Measurements from ENCODE around the gene PLA2G3. TPM values are rescaled to one million over a fixed set of nuclear protein-coding genes. Genes with fewer than 3 reads are reported as not detected.
"Not testable (repeated sequence)": the region's sequence is repeated elsewhere in the genome, so short reads cannot be mapped to it uniquely, and the experiment has no call there.

Gene PLA2G3
- total RNA-seq, 1 donor from 2014 or later, result not detected

- peak; percentile 9 for ATAC-seq (ENCODE audit: poor library complexity)
- no peak for DNase-seq
- intact Hi-C loops (cut with DNase I), result loop anchor here (10.0 kb wide), 1 partner anchor 108 kb away; the partner anchor contains the start of gene LIMK2
Measured at GRCh38 chr22:31106731-31107177, 33.6 kb downstream of the PLA2G3 start.

- intact Hi-C loops (cut with DNase I), result loop anchor here (10.0 kb wide), 1 partner anchor 109 kb away; the partner anchor contains the start of gene LIMK2
- ATAC-seq (ENCODE audit: poor library complexity) (no peak), DNase-seq (no peak)
Measured at GRCh38 chr22:31106001-31106571, 34.2 kb downstream of the PLA2G3 start.

DNA sequence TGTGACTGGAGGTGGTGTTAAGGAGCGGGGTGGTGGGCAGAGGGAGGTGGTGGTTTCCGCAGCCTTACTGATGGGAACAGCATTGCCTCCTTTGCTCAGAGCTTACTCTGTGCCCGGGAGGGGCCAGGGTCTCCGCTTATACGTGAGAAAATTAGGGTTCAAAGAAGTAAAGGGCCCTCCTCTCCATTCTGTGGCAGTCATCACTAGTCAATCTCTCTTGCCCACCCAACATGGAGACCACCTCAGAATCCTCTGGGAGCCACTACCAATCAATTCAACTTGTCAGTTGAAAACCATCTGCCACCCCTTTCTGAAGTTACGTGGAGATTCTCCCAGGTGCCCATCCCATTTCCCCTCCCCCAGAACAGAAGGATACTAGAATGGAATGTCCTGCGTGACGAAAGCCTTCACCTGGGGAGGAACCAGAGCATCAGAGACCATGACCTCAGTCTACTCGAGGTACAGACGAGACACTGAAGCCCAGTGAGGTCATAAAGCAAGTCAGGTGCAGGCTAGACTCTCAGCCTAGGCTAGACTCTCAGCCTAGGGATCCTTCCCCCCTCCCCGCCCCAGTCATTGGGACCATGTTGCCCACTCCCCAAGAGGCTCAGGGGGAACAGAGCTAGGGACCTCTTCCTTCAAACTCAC is 34.9 kb downstream of the PLA2G3 start:
- intact Hi-C loops (cut with DNase I), result loop anchor here (10.0 kb wide), 1 partner anchor 109 kb away; the partner anchor contains the start of gene LIMK2

DNA sequence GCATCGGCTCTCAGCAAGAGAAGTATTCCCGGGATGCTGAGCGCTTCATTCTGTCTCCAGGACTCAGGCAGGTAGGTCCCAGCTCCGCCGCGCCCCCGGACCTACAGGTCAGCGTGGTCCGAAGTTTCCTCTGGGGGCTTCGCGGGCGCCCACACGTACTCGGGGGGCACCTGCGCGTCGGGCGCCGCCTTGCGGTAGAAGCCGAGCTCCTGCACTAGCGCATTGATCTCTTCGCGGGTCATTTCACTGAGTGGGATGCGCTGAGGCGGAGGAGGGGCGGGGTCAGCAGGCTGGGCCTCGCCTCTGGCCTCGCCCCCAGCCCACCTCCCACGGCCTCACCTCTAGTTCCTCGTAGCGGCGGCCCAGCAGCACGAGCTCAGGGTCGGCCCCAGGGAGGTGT is 35.4 kb downstream of the PLA2G3 start:
- intact Hi-C loops (cut with DNase I), result loop anchor here (10.0 kb wide), 1 partner anchor 110 kb away; the partner anchor contains the start of gene LIMK2
- ATAC-seq (ENCODE audit: poor library complexity) (no peak), DNase-seq (no peak)

More for the DNA sequence above, 34.9 kb downstream of the PLA2G3 start:
- no peak for ATAC-seq (ENCODE audit: poor library complexity)
- DNase-seq, result no peak

DNA sequence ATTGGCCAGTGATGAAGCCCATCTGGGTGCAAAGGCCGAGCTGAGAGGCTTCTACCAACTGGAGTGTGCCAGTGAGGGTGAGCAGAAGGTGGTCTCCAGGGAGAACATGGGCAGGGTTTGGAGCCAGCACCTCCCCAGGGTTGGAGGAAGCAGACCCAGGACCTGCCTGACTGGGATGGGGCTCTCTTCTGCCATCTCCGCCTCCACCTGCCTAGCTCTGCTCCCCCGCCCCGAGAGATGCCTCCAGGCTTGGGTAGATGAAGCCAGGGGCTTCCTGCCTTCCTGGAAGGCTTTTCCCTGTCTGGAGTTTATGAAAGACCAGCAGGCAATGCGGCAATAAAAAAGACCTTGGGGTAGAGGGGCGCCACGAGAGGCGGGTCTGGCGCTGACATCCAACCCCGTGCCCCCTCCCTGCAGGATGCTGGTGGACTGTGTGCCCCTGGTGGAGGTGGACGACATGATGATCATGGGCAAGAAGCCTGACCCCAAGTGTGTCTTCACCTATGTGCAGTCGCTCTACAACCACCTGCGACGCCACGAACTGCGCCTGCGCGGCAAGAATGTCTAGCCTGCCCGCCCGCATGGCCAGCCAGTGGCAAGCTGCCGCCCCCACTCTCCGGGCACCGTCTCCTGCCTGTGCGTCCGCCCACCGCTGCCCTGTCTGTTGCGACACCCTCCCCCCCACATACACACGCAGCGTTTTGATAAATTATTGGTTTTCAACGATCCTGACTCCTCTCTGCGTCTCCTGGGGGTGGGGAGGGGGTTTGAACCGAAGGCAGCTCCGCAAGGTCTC is 36.2 kb downstream of the PLA2G3 start:
- ATAC-seq (ENCODE audit: poor library complexity) (no peak), DNase-seq (no peak)
- intact Hi-C loops (cut with DNase I), result loop anchor here (10.0 kb wide), 1 partner anchor 111 kb away; the partner anchor contains the start of gene LIMK2

DNA sequence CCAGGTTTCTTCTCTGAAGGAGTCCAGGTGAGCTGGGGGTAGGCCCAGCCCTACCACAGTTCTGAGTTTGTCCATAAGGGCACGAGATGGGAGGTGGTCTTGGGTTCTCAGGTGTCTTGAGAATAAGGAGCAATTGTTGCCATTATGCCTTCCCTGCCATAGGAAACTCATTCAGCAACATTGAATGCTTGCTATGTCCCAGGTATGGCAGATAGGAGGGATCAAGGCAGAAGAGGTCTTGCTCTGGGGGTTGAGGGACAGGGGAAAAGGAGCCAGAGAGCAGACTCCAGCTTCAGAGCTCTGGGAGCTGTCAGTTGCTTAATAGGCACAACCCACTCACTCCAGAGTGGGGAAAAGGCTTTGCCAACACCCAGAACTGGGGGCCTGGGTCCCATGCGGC is 37.2 kb downstream of the PLA2G3 start:
- no peak for DNase-seq
- no peak for ATAC-seq (ENCODE audit: poor library complexity)
- intact Hi-C loops (cut with DNase I), result loop anchor here (10.0 kb wide), 1 partner anchor 112 kb away; the partner anchor contains the start of gene LIMK2

DNA sequence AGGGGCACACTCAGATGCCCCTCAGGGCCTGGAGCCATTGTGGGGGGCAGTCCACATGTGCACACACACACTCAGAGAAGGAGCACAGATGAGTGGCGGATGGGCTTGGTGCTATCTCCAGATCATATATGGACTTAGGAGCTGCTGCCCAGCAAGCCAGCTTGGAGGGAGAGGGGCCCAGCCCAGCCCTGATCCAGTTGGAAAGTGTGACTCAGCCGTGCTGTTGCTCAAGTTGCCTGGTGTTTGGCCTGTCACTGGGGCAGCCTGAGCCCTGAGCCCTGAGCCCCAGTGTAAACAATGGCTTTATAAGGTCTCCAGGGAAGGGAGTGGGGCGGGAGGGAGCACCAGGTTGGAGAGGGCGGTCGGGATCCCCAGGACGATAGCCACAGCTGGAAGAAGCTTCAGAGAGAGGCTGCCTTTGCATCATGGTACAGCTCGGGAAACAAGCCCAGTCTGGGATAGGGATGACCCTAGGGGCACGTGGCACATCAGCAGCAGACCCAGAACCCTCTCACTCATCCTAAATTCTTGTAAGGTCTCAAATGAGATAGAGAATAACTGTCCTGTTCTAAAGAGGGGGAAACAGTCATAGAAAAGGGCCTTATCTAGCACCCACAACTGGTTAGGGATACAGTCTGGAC is 37.7 kb downstream of the PLA2G3 start:
- intact Hi-C loops (cut with DNase I), result loop anchor here (10.0 kb wide), 1 partner anchor 112 kb away; the partner anchor contains the start of gene LIMK2
- ATAC-seq (ENCODE audit: poor library complexity) (peak; percentile 38), DNase-seq (peak; percentile 84)

DNA sequence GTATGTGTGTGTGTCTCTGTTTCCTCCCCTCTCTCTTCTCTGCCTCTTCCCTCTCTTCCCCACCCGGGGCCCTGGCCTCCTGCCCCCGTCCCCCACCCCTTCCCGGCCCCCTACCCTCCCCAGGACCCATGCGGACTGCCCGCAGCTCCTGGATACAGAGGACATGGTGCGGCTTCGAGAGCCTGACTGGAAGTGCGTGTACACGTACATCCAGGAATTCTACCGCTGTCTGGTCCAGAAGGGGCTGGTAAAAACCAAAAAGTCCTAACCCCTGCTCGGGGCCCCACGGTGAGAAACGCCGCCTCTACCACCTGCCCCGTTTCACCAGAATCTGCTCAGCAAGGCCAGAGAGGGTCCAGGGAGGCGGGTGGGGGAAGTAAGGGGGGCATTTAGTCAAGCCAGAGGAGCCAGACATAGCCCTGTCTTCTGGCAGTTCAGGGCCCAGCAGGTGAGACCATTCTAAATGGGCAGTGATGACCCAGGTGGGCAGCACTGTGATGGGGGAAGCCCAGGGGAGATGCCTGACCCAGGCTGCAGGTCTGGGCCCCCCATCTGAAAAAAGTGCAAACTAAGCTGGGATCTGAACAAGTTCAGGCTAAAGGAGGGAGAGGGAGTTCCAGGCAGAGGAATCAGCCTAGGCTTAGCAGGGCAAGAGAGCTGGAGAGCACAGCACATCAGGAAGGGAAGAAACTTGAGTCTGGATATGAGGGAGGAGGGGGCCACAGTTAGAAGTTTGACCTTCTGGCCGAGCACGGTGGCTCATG is 39.4 kb downstream of the PLA2G3 start:
- ATAC-seq (ENCODE audit: poor library complexity), result no peak
- no peak for DNase-seq
- intact Hi-C loops (cut with DNase I), result loop anchor here (10.0 kb wide), 1 partner anchor 114 kb away; the partner anchor contains the start of gene LIMK2

GRCh38 chr22:31099841-31100761 is 40.2 kb downstream of the PLA2G3 start:
- no peak for ATAC-seq (ENCODE audit: poor library complexity)
- intact Hi-C loops (cut with DNase I), result loop anchor here (10.0 kb wide), 1 partner anchor 115 kb away; the partner anchor contains the start of gene LIMK2
- no peak for DNase-seq

GRCh38 chr22:31099386-31099785 is 40.9 kb downstream of the PLA2G3 start:
- intact Hi-C loops (cut with DNase I), result no loop called here
- DNase-seq (no peak), ATAC-seq (ENCODE audit: poor library complexity) (no peak)

GRCh38 chr22:31098632-31099110 is 41.6 kb downstream of the PLA2G3 start:
- DNase-seq (no peak), ATAC-seq (ENCODE audit: poor library complexity) (no peak)
- intact Hi-C loops (cut with DNase I), result no loop called here

DNA sequence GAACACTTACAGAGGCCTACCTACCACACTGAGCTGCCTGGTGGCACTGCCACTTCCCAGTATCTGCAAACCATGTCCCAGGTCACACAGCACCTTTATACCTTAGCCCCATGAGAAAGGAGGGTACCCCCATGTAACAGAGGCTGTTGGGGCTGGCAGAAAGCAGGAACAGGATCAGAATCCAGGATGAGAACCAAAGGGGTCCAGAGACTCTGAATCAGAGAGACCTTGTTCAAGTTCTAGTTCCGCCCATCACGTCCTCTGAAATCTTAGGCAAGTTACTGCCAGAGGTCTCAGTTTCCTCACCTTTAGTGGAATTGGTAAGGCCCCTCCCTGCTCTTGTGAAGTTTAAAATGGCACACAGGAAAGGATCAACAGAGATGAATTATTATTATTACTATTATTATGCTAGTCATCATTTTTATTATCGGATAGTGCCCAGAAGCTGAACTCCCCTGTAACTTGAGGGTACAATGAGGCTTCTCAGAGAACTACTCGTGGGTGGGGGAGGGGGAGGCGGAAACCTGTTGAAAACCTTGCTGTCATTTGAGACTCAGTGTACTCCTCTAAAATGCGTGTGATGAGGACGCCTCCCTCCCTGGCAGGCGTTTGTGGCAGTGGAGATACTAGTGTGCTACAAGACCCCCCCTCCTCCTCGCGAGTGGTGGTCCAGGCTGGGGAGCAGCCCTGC is 42.2 kb downstream of the PLA2G3 start:
- ATAC-seq (ENCODE audit: poor library complexity) (no peak), DNase-seq (no peak)
- intact Hi-C loops (cut with DNase I), result no loop called here

GRCh38 chr22:31097539-31097938 is 42.8 kb downstream of the PLA2G3 start:
- DNase-seq; ATAC-seq (ENCODE audit: poor library complexity); intact Hi-C loops (cut with DNase I): not testable (repeated sequence)

- no peak for ATAC-seq (ENCODE audit: poor library complexity)
- DNase-seq, result no peak
- intact Hi-C loops (cut with DNase I), result no loop called here
Measured at GRCh38 chr22:31096657-31097279, 43.5 kb downstream of the PLA2G3 start.

- DNase-seq (no peak), ATAC-seq (ENCODE audit: poor library complexity) (no peak)
- intact Hi-C loops (cut with DNase I), result no loop called here
Measured at GRCh38 chr22:31095637-31096249, 44.6 kb downstream of the PLA2G3 start.

All from Right ventricle myocardium superior (tissue), 1 donor.